WTC11 (cell line): ENCODE data around the gene RIC1. TPM values are rescaled to one million over a fixed set of nuclear protein-coding genes. Genes with fewer than 3 reads are reported as not detected.

Experiments
- ATAC-seq: fragments of 200-7000 bp; cut with Tn5 transposase; 2 replicates; pipeline ENCODE4 v1.10.0; 2021; ENCODE audit warnings: mild to moderate bottlenecking, moderate library complexity
- CTCF ChIA-PET: fragments of 300-600 bp; sonication (Branson Sonifier 250); formaldehyde crosslinking; loops from one replicate; lab custom pipeline; 2021; ENCODE audit warnings: antibody characterized with exemption; lab: Charles Lee
- POLR2A ChIA-PET: fragments of 350-600 bp; sonication (Branson Sonifier 250); formaldehyde crosslinking; loops from one replicate; lab custom pipeline; 2021; ENCODE audit warnings: antibody characterized with exemption; lab: Charles Lee
- DNase-seq: peaks from one replicate; pipeline ENCODE4 v3.0.0; 2021; ENCODE audit warnings: low spot score
- H3K27ac Mint-ChIP-seq: 2 replicates; pipeline ENCODE4 v1.8.0; 2021; ENCODE audit warnings: mixed read lengths
- H3K27me3 Mint-ChIP-seq: 2 replicates; pipeline ENCODE4 v1.8.0; 2021; ENCODE audit warnings: low read depth, mild to moderate bottlenecking, moderate library complexity, mixed read lengths
- H3K36me3 Mint-ChIP-seq: 2 replicates; pipeline ENCODE4 v1.8.0; 2021; ENCODE audit warnings: mixed read lengths
- H3K4me1 Mint-ChIP-seq: 2 replicates; pipeline ENCODE4 v1.8.0; 2022; ENCODE audit warnings: mixed read lengths
- H3K4me3 Mint-ChIP-seq: 2 replicates; pipeline ENCODE4 v1.8.0; 2021; ENCODE audit warnings: mild to moderate bottlenecking, moderate library complexity, mixed read lengths
- H3K9me3 Mint-ChIP-seq: 2 replicates; pipeline ENCODE4 v1.8.0; 2021; ENCODE audit warnings: mixed read lengths
- ARID4B ChIP-seq: sonication (generic); formaldehyde crosslinking; IDR thresholded peaks from 2 replicates; pipeline ENCODE4 v1.8.0; 2023; ENCODE audit warnings: missing genetic modification reagents, mild to moderate bottlenecking, borderline replicate concordance
- CREM ChIP-seq: sonication (generic); formaldehyde crosslinking; IDR thresholded peaks from 2 replicates; pipeline ENCODE4 v1.8.1; 2022; ENCODE audit warnings: mild to moderate bottlenecking, missing genetic modification reagents, moderate library complexity
- CTCF ChIP-seq: fragments of 200-600 bp; IDR thresholded peaks from 2 replicates; pipeline ENCODE4 v1.8.0; 2022; ENCODE audit warnings: antibody characterized with exemption
- FOXJ3 ChIP-seq: sonication (generic); formaldehyde crosslinking; IDR thresholded peaks from 2 replicates; pipeline ENCODE4 v1.9.0; 2021; ENCODE audit warnings: missing genetic modification reagents, mild to moderate bottlenecking, borderline replicate concordance
- FOXP4 ChIP-seq: sonication (generic); formaldehyde crosslinking; IDR thresholded peaks from 2 replicates; pipeline ENCODE4 v1.8.0; 2022; ENCODE audit warnings: mild to moderate bottlenecking, missing genetic modification reagents
- HMGXB4 ChIP-seq: sonication (generic); formaldehyde crosslinking; IDR thresholded peaks from 2 replicates; pipeline ENCODE4 v1.8.1; 2023; ENCODE audit warnings: mild to moderate bottlenecking, moderate library complexity, missing genetic modification reagents
- JUN ChIP-seq: sonication (generic); formaldehyde crosslinking; IDR thresholded peaks from 2 replicates; pipeline ENCODE4 v1.8.0; 2023; ENCODE audit warnings: mild to moderate bottlenecking, missing genetic modification reagents
- NFYB ChIP-seq: sonication (generic); formaldehyde crosslinking; conservative IDR thresholded peaks from 2 replicates; pipeline ENCODE4 v1.8.0; 2022; ENCODE audit warnings: low read depth, missing genetic modification reagents
- USF2 ChIP-seq: sonication (generic); formaldehyde crosslinking; IDR thresholded peaks from 2 replicates; pipeline ENCODE4 v1.8.1; 2023; ENCODE audit warnings: mild to moderate bottlenecking, missing genetic modification reagents, moderate library complexity
- total RNA-seq: library from RNA; stranded (reverse); gene quantifications from 3 replicates; pipeline ENCODE4 v1.2.3, GENCODE V29; 2021
- TF ChIP-seq, protein P1 (sequence below): sonication (generic); formaldehyde crosslinking; IDR thresholded peaks from 2 replicates; pipeline ENCODE4 v1.8.0; 2023; ENCODE audit warnings: missing genetic modification reagents
- TF ChIP-seq, protein P2 (sequence below): sonication (generic); formaldehyde crosslinking; IDR thresholded peaks from 2 replicates; pipeline ENCODE4 v1.8.0; 2023; ENCODE audit warnings: mild to moderate bottlenecking, missing genetic modification reagents

Gene RIC1
- total RNA-seq, 1 experiment from 2014 or later: 18.9 TPM

DNA sequence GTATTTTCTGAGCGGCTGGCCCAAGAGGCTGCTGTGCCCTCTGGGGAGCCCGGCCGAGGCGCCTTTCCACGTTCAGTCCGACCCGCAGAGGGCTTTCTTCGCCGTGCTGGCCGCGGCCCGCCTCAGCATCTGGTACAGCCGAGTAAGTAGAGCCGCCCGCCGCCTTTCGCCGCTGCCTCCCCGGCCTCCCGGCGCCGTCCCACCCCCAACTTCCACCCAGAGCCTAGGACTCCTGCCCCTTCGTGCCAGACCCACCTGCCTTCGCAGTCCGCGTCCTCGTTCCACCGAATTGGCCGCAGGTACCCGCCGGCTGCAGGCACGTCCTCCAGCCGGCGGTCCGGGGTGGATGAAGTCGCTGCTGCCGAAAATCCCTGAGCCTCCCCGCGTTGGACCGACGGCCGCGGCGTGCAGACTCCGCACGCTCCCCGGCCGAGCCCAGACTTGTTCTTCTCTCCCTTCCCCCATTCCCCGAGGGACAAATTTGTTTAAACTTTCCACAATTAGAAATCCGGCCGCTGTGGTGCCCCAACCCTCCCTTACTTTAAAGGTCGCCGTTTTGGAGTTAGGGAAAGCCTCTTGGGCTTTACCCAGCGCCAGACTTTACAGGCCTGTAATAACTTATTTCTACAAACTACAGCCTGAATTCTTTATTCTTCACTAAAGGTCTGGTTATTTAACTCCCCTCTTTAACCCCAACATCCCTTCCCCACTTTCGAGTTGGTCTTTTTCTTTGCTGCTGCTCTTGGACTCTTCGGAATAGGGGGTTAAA is 589 bp downstream of the RIC1 start:
- 0 out of 2 replicates have a peak, but pooled peaks have one; percentile 11 for TF ChIP-seq FOXP4 (CRISPR knock-in tag)
- TF ChIP-seq, protein P1, sequence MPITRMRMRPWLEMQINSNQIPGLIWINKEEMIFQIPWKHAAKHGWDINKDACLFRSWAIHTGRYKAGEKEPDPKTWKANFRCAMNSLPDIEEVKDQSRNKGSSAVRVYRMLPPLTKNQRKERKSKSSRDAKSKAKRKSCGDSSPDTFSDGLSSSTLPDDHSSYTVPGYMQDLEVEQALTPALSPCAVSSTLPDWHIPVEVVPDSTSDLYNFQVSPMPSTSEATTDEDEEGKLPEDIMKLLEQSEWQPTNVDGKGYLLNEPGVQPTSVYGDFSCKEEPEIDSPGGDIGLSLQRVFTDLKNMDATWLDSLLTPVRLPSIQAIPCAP (CRISPR knock-in tag): no peak
- H3K36me3 Mint-ChIP-seq: no peaks in the 10 kb centered on the region
- H3K4me1 Mint-ChIP-seq: peaks cover 36% of the 10 kb centered on the region
- ATAC-seq: peak; percentile 6
- H3K9me3 Mint-ChIP-seq: no peaks in the 10 kb centered on the region
- peak overlapping the region; percentile 99 for H3K4me3 Mint-ChIP-seq
- ChIA-PET POLR2A (no interaction called here), CTCF (interaction anchor here (1.6 to 2.2 kb wide), 3 partner anchors 29 to 187 kb away, joined by 4 to 7 read pairs (median 6); partner anchors contain the start of gene CD274)
- peak overlapping the region; percentile 62 for H3K27ac Mint-ChIP-seq
- peak; percentile 42 for DNase-seq
- no peaks in the 10 kb centered on the region for H3K27me3 Mint-ChIP-seq

GRCh38 chr9:5630081-5630507 is 1.2 kb downstream of the RIC1 start:
- CTCF ChIA-PET: no interaction called here
- Mint-ChIP-seq H3K27me3 (no peaks in the 10 kb centered on the region), H3K4me3 (peak overlapping the region; percentile 99), H3K27ac (peak overlapping the region; percentile 62; the same call in 1 of the 2 replicates), H3K9me3 (peaks cover 4% of the 10 kb centered on the region), H3K36me3 (no peaks in the 10 kb centered on the region), H3K4me1 (peaks cover 36% of the 10 kb centered on the region)
- POLR2A ChIA-PET: no interaction called here
- ATAC-seq: no peak
- no peak for DNase-seq
- TF ChIP-seq FOXJ3 (CRISPR knock-in tag): no peak
- TF ChIP-seq, all 79 proteins: peak for 0

DNA sequence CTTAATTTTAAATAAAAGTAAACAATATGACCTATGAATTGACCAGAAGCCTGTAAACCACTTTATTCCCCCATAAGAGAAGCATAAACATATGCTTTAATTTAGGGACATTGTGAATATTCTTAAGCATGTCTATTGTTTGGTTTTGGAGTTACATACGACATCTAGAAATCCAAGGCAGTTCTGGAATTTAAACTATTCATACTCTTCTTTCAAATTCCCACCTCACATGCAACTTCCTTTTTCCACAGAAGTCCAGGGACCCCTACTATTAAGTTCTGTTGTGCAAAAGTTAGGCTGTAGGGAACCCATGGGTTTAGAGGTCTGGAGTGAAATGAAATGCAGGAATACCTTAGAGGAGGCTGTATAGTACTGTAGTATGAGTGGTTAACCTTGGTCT is 2.1 kb downstream of the RIC1 start:
- Mint-ChIP-seq H3K27me3 (no peaks in the 10 kb centered on the region), H3K4me3 (peak overlapping the region; percentile 99), H3K4me1 (peaks cover 36% of the 10 kb centered on the region), H3K27ac (no peak overlapping the region), H3K36me3 (peaks cover 9% of the 10 kb centered on the region; the same call in 1 of the 2 replicates), H3K9me3 (peaks cover 13% of the 10 kb centered on the region)
- ATAC-seq: no peak
- TF ChIP-seq CREM (CRISPR knock-in tag): no peak
- no peak for TF ChIP-seq JUN (CRISPR knock-in tag)
- no peak for TF ChIP-seq CTCF
- DNase-seq: no peak
- POLR2A ChIA-PET: no interaction called here
- CTCF ChIA-PET: interaction anchor here (0.9 kb wide), 1 partner anchor 256 kb away, joined by 3 read pairs; no protein-coding TSS in a partner anchor

DNA sequence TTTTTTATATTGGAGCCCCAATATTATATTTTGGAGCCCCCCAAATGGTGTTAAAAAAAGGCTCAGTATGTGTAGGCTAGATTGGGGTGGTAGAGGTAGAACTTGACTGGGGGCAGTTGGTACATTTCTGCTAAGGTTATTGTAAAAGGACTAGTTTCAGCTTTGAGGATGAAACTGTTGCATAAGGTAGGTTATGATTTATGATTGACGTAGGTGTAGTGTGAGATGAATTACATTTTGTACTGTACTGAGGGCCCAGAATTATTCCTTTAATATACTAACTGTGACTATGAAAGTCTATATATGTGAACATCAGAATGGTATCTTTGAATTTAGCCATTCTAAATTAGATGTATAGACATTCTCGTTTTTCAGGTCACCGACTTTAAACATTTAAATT is 3.6 kb downstream of the RIC1 start:
- ATAC-seq: no peak
- no peak for DNase-seq
- Mint-ChIP-seq H3K4me1 (peaks cover 29% of the 10 kb centered on the region), H3K27me3 (no peaks in the 10 kb centered on the region), H3K4me3 (no peak overlapping the region), H3K9me3 (peaks cover 15% of the 10 kb centered on the region), H3K27ac (no peak overlapping the region), H3K36me3 (peaks cover 10% of the 10 kb centered on the region; the same call in 1 of the 2 replicates)
- CTCF ChIA-PET: no interaction called here
- POLR2A ChIA-PET: no interaction called here
- TF ChIP-seq NFYB: no peak
- TF ChIP-seq USF2 (CRISPR knock-in tag): no peak
- no peak for TF ChIP-seq ARID4B (CRISPR knock-in tag)
- TF ChIP-seq, protein P2, sequence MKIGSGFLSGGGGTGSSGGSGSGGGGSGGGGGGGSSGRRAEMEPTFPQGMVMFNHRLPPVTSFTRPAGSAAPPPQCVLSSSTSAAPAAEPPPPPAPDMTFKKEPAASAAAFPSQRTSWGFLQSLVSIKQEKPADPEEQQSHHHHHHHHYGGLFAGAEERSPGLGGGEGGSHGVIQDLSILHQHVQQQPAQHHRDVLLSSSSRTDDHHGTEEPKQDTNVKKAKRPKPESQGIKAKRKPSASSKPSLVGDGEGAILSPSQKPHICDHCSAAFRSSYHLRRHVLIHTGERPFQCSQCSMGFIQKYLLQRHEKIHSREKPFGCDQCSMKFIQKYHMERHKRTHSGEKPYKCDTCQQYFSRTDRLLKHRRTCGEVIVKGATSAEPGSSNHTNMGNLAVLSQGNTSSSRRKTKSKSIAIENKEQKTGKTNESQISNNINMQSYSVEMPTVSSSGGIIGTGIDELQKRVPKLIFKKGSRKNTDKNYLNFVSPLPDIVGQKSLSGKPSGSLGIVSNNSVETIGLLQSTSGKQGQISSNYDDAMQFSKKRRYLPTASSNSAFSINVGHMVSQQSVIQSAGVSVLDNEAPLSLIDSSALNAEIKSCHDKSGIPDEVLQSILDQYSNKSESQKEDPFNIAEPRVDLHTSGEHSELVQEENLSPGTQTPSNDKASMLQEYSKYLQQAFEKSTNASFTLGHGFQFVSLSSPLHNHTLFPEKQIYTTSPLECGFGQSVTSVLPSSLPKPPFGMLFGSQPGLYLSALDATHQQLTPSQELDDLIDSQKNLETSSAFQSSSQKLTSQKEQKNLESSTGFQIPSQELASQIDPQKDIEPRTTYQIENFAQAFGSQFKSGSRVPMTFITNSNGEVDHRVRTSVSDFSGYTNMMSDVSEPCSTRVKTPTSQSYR (CRISPR knock-in tag): no peak
- no peak for TF ChIP-seq HMGXB4 (CRISPR knock-in tag)
